SK-N-SH (cell line): ENCODE measurements around the gene NCAN.

Source experiments
- FOSL2 ChIP-seq: IDR thresholded peaks from 2 replicates; pipeline ENCODE4 v1.4.0; 2012; ENCODE audit warnings: low read depth, mild to moderate bottlenecking, moderate library complexity, borderline replicate concordance
- GABPA ChIP-seq: IDR thresholded peaks from 2 replicates; pipeline ENCODE4 v1.4.0; 2012; ENCODE audit warnings: low read depth, mild to moderate bottlenecking
- GATA2 ChIP-seq: sonication (generic); formaldehyde crosslinking; IDR thresholded peaks from 2 replicates; pipeline ENCODE4 v1.5.0; 2020; ENCODE audit warnings: mild to moderate bottlenecking, missing genetic modification reagents
- JUND ChIP-seq: IDR thresholded peaks from 2 replicates; pipeline ENCODE4 v1.4.0; 2012
- PBX3 ChIP-seq: IDR thresholded peaks from 2 replicates; pipeline ENCODE4; 2012
- POLR2AphosphoS5 ChIP-seq: IDR thresholded peaks from 2 replicates; pipeline ENCODE4 v1.6.1; 2012; ENCODE audit warnings: low read depth, low read length
- TCF12 ChIP-seq: IDR thresholded peaks from 2 replicates; pipeline ENCODE4 v1.4.0; 2012
- YY1 ChIP-seq: IDR thresholded peaks from 2 replicates; pipeline ENCODE4 v1.4.0; 2012; ENCODE audit warnings: low read depth, mild to moderate bottlenecking
- TF ChIP-seq, protein P1 (sequence below): fragments of 200-600 bp; sonication (generic); IDR thresholded peaks from 2 replicates; pipeline ENCODE4 v1.6.1; 2017; ENCODE audit warnings: antibody characterized with exemption, mild to moderate bottlenecking, moderate library complexity

GRCh38 chr19:19268453-19269385 is 57.0 kb downstream of the NCAN start:
- TF ChIP-seq, protein P1, sequence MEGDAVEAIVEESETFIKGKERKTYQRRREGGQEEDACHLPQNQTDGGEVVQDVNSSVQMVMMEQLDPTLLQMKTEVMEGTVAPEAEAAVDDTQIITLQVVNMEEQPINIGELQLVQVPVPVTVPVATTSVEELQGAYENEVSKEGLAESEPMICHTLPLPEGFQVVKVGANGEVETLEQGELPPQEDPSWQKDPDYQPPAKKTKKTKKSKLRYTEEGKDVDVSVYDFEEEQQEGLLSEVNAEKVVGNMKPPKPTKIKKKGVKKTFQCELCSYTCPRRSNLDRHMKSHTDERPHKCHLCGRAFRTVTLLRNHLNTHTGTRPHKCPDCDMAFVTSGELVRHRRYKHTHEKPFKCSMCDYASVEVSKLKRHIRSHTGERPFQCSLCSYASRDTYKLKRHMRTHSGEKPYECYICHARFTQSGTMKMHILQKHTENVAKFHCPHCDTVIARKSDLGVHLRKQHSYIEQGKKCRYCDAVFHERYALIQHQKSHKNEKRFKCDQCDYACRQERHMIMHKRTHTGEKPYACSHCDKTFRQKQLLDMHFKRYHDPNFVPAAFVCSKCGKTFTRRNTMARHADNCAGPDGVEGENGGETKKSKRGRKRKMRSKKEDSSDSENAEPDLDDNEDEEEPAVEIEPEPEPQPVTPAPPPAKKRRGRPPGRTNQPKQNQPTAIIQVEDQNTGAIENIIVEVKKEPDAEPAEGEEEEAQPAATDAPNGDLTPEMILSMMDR, result no peak
- TF ChIP-seq TCF12 (no peak), PBX3 (no peak), FOSL2 (no peak), POLR2AphosphoS5 (no peak), GATA2 (CRISPR knock-in tag) (no peak), YY1 (no peak), GABPA (no peak), JUND (no peak)
